ENCODE results near the gene KCP. TPM values are rescaled to one million over a fixed set of nuclear protein-coding genes. Genes with fewer than 3 reads are reported as not detected.

KCP gene
- polyA plus RNA-seq, 6 donors from 2014 or later, result 0.29 to 0.78 (median 0.37) TPM; not detected in 2

DNA sequence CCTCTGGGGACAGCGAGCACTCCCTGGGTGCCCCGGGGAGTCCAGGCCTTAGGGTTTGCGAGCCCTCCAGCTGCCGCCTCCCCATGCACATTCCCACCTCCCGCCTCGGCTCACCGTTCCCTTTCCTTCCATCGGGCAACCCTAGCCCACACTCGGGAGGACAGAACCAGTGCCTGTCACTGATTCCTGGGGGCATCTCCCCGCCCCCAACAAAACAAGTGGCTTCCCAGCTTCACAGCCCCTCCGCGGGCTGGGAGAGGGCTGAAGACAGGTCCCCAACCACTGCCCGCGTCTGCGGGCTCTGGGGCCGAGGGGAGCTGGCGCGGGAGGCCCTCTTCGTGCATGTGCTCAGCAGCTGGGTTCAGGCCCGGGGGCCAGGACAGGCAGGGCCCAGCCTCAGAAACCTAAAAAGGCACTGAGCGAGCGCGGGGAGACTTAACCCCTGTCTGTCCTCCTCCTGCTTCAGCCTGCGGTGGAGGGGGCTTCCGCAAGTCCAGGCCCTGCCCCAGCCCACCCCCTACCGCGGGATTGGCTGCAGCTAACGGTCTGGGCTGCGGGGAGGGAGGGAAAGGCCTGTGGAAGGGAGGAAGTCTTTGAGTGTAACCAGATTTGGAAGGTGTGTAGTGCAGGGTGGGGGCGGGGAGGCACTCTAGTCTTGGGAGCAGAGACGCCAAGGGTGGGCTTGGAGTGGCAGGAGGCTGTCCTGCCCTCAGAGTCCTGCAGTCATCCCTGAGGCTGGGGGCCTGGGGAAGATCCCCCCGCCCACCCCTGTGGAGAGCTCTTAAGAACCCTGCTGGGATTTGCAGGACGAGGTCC is 79.1 kb downstream of the KCP start:
- H3K9me3 Mint-ChIP-seq, result no peaks in the 10 kb centered on the region
- peak overlapping the region in 7 of 8 donors; percentile 52 to 90 (median 79) for H3K4me3 Mint-ChIP-seq
- DNase-seq (peak; percentile 14), ATAC-seq (ENCODE audit: low read depth in 2 of 2) (peak; percentile 29 to 40)
- H3K4me1 Mint-ChIP-seq, result peaks cover 15 to 31% (median 27%) of the 10 kb centered on the region in 3 donors
- H3K36me3 Mint-ChIP-seq, result no peaks in the 10 kb centered on the region
- peaks cover 28 to 80% (median 47%) of the 10 kb centered on the region in 3 donors for H3K27me3 Mint-ChIP-seq
- H3K27ac Mint-ChIP-seq, result no peak overlapping the region

DNA sequence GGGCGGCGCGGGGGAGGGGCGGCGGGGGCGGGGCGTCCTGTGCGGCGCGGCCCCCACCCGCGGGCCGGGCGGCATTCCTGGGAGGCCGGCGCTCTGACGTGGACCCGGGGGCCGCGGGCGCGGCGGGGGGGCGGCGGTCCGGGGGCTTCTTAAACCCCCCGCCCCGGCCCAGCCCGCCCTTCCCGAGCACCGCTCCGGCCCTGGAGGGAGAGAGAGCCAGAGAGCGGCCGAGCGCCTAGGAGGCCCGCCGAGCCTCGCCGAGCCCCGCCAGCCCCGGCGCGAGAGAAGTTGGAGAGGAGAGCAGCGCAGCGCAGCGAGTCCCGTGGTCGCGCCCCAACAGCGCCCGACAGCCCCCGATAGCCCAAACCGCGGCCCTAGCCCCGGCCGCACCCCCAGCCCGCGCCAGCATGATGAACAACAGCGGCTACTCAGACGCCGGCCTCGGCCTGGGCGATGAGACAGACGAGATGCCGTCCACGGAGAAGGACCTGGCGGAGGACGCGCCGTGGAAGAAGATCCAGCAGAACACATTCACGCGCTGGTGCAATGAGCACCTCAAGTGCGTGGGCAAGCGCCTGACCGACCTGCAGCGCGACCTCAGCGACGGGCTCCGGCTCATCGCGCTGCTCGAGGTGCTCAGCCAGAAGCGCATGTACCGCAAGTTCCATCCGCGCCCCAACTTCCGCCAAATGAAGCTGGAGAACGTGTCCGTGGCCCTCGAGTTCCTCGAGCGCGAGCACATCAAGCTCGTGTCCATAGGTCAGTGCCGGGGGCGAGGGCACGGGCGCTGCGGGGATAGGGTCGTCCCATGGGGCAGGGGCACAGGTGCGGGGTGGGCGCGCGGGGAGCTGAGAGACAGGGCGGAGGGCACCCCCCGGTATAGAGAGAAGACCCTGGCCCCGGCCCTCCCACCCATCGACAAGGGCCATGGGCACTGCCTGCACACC is 80.0 kb downstream of the KCP start, which contains the start of gene FLNC:
Gene FLNC (plus strand): TSS at position 176 of the 947 bp plus-strand sequence. CDS start 232 bp downstream, at position 408.
- DNase-seq, result peak; percentile 50
- peak; percentile 64 to 70 for ATAC-seq (ENCODE audit: low read depth in 2 of 2)
- peaks cover 15 to 31% (median 27%) of the 10 kb centered on the region in 3 donors for H3K4me1 Mint-ChIP-seq
- peak within 1 kb of the TSS in 3 of 6 donors; percentile 69 to 89 (median 75) for H3K27ac Mint-ChIP-seq
- H3K9me3 Mint-ChIP-seq, result no peaks in the 10 kb centered on the region
- H3K36me3 Mint-ChIP-seq, result no peaks in the 10 kb centered on the region
- H3K4me3 Mint-ChIP-seq, result peak within 1 kb of the TSS; percentile 56 to 91 (median 84)
- H3K27me3 Mint-ChIP-seq, result peaks cover 32 to 86% (median 54%) of the 10 kb centered on the region in 3 donors

- Mint-ChIP-seq H3K4me1 (peaks cover 15 to 31% (median 27%) of the 10 kb centered on the region in 3 donors), H3K4me3 (peak overlapping the region; percentile 22 to 85 (median 70)), H3K27ac (peak overlapping the region in 2 of 6 donors; percentile 75 to 89), H3K36me3 (no peaks in the 10 kb centered on the region), H3K9me3 (no peaks in the 10 kb centered on the region), H3K27me3 (peaks cover 32 to 78% (median 54%) of the 10 kb centered on the region in 3 donors)
- DNase-seq (no peak), ATAC-seq (ENCODE audit: low read depth in 2 of 2) (no peak)
Observed at GRCh38 chr7:128829391-128830166, 80.9 kb downstream of the KCP start.

DNA sequence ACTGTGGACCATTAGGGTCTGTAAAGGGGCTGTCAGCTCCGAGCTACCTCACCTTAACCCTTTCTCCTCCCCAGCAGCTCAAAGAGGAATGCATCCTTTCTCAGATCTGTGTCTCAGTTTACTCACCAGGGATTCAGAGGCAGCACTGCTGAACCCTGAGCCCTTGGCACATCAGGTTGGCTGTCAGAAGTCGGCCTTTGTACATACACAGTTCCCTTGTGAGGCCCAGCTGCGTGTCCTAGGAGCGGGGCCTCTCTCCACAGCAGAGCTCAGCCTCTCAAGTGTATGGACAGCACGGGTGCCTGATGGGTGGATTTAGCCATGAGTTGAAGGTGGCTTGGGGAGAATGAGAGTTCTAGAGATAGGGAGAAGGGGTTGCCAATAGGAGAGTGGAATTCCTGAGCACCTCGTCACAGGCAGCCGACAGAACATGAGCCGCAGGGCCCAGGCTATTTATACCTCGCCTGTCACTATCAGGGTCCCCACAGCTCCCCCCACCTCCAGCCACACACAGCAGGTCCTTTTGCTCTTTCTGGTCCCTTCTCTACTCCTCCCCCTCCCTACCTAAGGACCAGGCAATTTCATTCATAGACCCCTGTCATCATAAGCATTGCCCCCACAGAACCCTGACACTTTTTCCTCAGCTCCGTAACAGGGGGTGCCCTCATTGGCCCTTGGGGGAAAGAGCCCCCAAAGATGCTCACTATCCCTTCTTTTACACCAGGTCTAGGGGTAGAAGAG is 82.4 kb downstream of the KCP start:
- Mint-ChIP-seq H3K9me3 (no peaks in the 10 kb centered on the region), H3K36me3 (no peaks in the 10 kb centered on the region), H3K4me1 (peaks cover 15 to 31% (median 27%) of the 10 kb centered on the region in 3 donors), H3K27ac (peak overlapping the region in 1 of 6 donors; percentile 37), H3K4me3 (peak overlapping the region in 3 of 8 donors; percentile 20 to 48 (median 24)), H3K27me3 (peaks cover 43 to 73% (median 54%) of the 10 kb centered on the region in 3 donors)
- ATAC-seq (ENCODE audit: low read depth in 2 of 2) (no peak), DNase-seq (no peak)

- no peak overlapping the region for H3K27ac Mint-ChIP-seq
Observed at GRCh38 chr7:128827248-128827958, 83.1 kb downstream of the KCP start.

GRCh38 chr7:128826916-128827247 is 83.6 kb downstream of the KCP start:
- H3K4me1 Mint-ChIP-seq, result peaks cover 14 to 25% (median 21%) of the 10 kb centered on the region in 3 donors
- H3K4me3 Mint-ChIP-seq, result no peak overlapping the region
- peaks cover 45 to 62% (median 54%) of the 10 kb centered on the region in 3 donors for H3K27me3 Mint-ChIP-seq
- H3K36me3 Mint-ChIP-seq, result no peaks in the 10 kb centered on the region
- ATAC-seq (ENCODE audit: low read depth in 2 of 2) (no peak), DNase-seq (no peak)
- no peaks in the 10 kb centered on the region for H3K9me3 Mint-ChIP-seq
- H3K27ac Mint-ChIP-seq, result no peak overlapping the region

More at GRCh38 chr7:128827248-128827958, 83.1 kb downstream of the KCP start:
- Mint-ChIP-seq H3K36me3 (no peaks in the 10 kb centered on the region), H3K27me3 (peaks cover 45 to 67% (median 54%) of the 10 kb centered on the region in 3 donors), H3K9me3 (no peaks in the 10 kb centered on the region), H3K4me1 (peaks cover 15 to 30% (median 26%) of the 10 kb centered on the region in 3 donors), H3K4me3 (no peak overlapping the region)
- DNase-seq (no peak), ATAC-seq (ENCODE audit: low read depth in 2 of 2) (no peak)

Other genes with a start within 250 kb of the KCP start
- gene GARIN1A, start 238.4 kb downstream of the KCP start, polyA plus RNA-seq (ENCODE audit: low read depth in 6 of 6), result under 1 TPM in 2 of 6 donors, not detected in 4; 0.05 to 0.08 TPM
- gene CALU, start 171.3 kb downstream of the KCP start, polyA plus RNA-seq (ENCODE audit: low read depth in 6 of 6), result 10 to 100 TPM; 19.2 to 29.6 (median 21.0) TPM
- gene OPN1SW, start 134.9 kb downstream of the KCP start, polyA plus RNA-seq (ENCODE audit: low read depth in 6 of 6), result not detected
- under 1 TPM in 3 of 6 donors, not detected in 3; 0.08 to 0.38 (median 0.34) TPM for gene CCDC136, start 118.7 kb downstream of the KCP start, polyA plus RNA-seq (ENCODE audit: low read depth in 6 of 6)
- gene FLNC, start 80.3 kb downstream of the KCP start, polyA plus RNA-seq (ENCODE audit: low read depth in 6 of 6), result not detected
- 100 to 1,000 TPM; 341 to 599 (median 381) TPM for gene ATP6V1F, start 47.9 kb downstream of the KCP start, polyA plus RNA-seq (ENCODE audit: low read depth in 6 of 6)
- gene IRF5, start 27.2 kb upstream of the KCP start, polyA plus RNA-seq (ENCODE audit: low read depth in 6 of 6), result 10 to 100 TPM; 54.4 to 78.0 (median 58.5) TPM
- 10 to 100 TPM; 28.7 to 38.7 (median 34.1) TPM for gene TNPO3, start 144.4 kb upstream of the KCP start, polyA plus RNA-seq (ENCODE audit: low read depth in 6 of 6)
- 100 to 1,000 TPM in 5 of 6 donors, 10 to 100 TPM in 1; 92.8 to 171 (median 136) TPM for gene TSPAN33, start 234.0 kb upstream of the KCP start, polyA plus RNA-seq (ENCODE audit: low read depth in 6 of 6)

All from naive B cell (primary cell).